SK-N-SH treated with all-trans-retinoic acid at 6 μM for 48 hours (cell line): ENCODE data around the gene LTBP3.

ENCODE experiments used
- ATAC-seq: fragments of 200-7000 bp; cut with Tn5 transposase; 3 replicates; pipeline ENCODE4 v1.9.1; 2020; ENCODE audit warnings: mild to moderate bottlenecking, moderate library complexity
- ARNTL ChIP-seq: fragments of 450-650 bp; formaldehyde crosslinking; IDR thresholded peaks from 2 replicates; pipeline ENCODE4 v1.5.0; 2020; ENCODE audit warnings: low read depth, mild to moderate bottlenecking, moderate library complexity, borderline replicate concordance
- BACH2 ChIP-seq: fragments of 250-450 bp; sonication (Bioruptor Pico); IDR thresholded peaks from 2 replicates; pipeline ENCODE4 v1.9.0; 2021; ENCODE audit warnings: mild to moderate bottlenecking, borderline replicate concordance
- CSDC2 ChIP-seq: fragments of 250-450 bp; sonication (Bioruptor Pico); IDR thresholded peaks from 2 replicates; pipeline ENCODE4 v1.5.0; 2020; ENCODE audit warnings: mild to moderate bottlenecking, moderate library complexity
- ESRRG ChIP-seq: fragments of 250-450 bp; sonication (Bioruptor Pico); IDR thresholded peaks from 2 replicates; pipeline ENCODE4 v1.6.1; 2021; ENCODE audit warnings: mild to moderate bottlenecking
- GLIS3 ChIP-seq: fragments of 250-450 bp; sonication (Bioruptor Pico); IDR thresholded peaks from 2 replicates; pipeline ENCODE4 v1.5.0; 2020; ENCODE audit warnings: mild to moderate bottlenecking, moderate library complexity
- ISL1 ChIP-seq: fragments of 250-450 bp; sonication (Bioruptor Pico); IDR thresholded peaks from 2 replicates; pipeline ENCODE4 v2.1.2; 2022; ENCODE audit warnings: mild to moderate bottlenecking, moderate library complexity
- OSR1 ChIP-seq: fragments of 250-450 bp; sonication (Bioruptor Pico); IDR thresholded peaks from 2 replicates; pipeline ENCODE4 v1.8.0; 2022; ENCODE audit warnings: moderate library complexity, mild to moderate bottlenecking, inconsistent platforms
- PPARA ChIP-seq: fragments of 250-450 bp; sonication (Bioruptor Pico); IDR thresholded peaks from 2 replicates; pipeline ENCODE4 v1.5.0; 2020; ENCODE audit warnings: mild to moderate bottlenecking, borderline replicate concordance
- RARB ChIP-seq: fragments of 250-450 bp; sonication (Bioruptor Pico); IDR thresholded peaks from 2 replicates; pipeline ENCODE4 v1.8.0; 2021; ENCODE audit warnings: mild to moderate bottlenecking, moderate library complexity
- SNAI2 ChIP-seq: fragments of 250-450 bp; sonication (Bioruptor Pico); IDR thresholded peaks from 2 replicates; pipeline ENCODE4 v1.5.0; 2020; ENCODE audit warnings: mild to moderate bottlenecking, moderate library complexity
- TOX ChIP-seq: fragments of 250-450 bp; sonication (Bioruptor Pico); IDR thresholded peaks from 2 replicates; pipeline ENCODE4 v1.8.0; 2021; ENCODE audit warnings: mild to moderate bottlenecking, moderate library complexity, borderline replicate concordance
- ZC3H10 ChIP-seq: fragments of 250-450 bp; sonication (Bioruptor Pico); IDR thresholded peaks from 2 replicates; pipeline ENCODE4 v1.5.1; 2021; ENCODE audit warnings: mild to moderate bottlenecking, moderate library complexity
- ZFP3 ChIP-seq: fragments of 250-450 bp; sonication (Bioruptor Pico); IDR thresholded peaks from 2 replicates; pipeline ENCODE4 v1.5.0; 2020; ENCODE audit warnings: mild to moderate bottlenecking, moderate library complexity
- ZFP30 ChIP-seq: fragments of 450-650 bp; formaldehyde crosslinking; IDR thresholded peaks from 2 replicates; pipeline ENCODE4 v1.5.0; 2022; ENCODE audit warnings: mild to moderate bottlenecking, moderate library complexity
- ZNF565 ChIP-seq: fragments of 450-650 bp; formaldehyde crosslinking; conservative IDR thresholded peaks from 2 replicates; pipeline ENCODE4 v1.5.0; 2020; ENCODE audit warnings: low read depth, mild to moderate bottlenecking, moderate library complexity
- ZNF70 ChIP-seq: fragments of 450-650 bp; formaldehyde crosslinking; IDR thresholded peaks from 2 replicates; pipeline ENCODE4 v1.5.0; 2020; ENCODE audit warnings: mild to moderate bottlenecking, moderate library complexity
- TF ChIP-seq, protein P1 (sequence below): fragments of 250-450 bp; sonication (Bioruptor Pico); IDR thresholded peaks from 2 replicates; pipeline ENCODE4 v1.5.1; 2021; ENCODE audit warnings: mild to moderate bottlenecking, moderate library complexity
- TF ChIP-seq, protein P2 (sequence below): fragments of 250-450 bp; sonication (Bioruptor Pico); IDR thresholded peaks from 2 replicates; pipeline ENCODE4 v1.8.0; 2020; ENCODE audit warnings: mild to moderate bottlenecking, moderate library complexity, borderline replicate concordance
- TF ChIP-seq, protein P3 (sequence below): fragments of 250-450 bp; sonication (Bioruptor Pico); IDR thresholded peaks from 2 replicates; pipeline ENCODE4 v1.5.1; 2020; ENCODE audit warnings: low read depth, mild to moderate bottlenecking, moderate library complexity
- TF ChIP-seq, protein P4 (sequence below): fragments of 250-450 bp; sonication (Bioruptor Pico); IDR thresholded peaks from 2 replicates; pipeline ENCODE4 v1.5.0; 2020; ENCODE audit warnings: mild to moderate bottlenecking, moderate library complexity

The LTBP3 gene

DNA sequence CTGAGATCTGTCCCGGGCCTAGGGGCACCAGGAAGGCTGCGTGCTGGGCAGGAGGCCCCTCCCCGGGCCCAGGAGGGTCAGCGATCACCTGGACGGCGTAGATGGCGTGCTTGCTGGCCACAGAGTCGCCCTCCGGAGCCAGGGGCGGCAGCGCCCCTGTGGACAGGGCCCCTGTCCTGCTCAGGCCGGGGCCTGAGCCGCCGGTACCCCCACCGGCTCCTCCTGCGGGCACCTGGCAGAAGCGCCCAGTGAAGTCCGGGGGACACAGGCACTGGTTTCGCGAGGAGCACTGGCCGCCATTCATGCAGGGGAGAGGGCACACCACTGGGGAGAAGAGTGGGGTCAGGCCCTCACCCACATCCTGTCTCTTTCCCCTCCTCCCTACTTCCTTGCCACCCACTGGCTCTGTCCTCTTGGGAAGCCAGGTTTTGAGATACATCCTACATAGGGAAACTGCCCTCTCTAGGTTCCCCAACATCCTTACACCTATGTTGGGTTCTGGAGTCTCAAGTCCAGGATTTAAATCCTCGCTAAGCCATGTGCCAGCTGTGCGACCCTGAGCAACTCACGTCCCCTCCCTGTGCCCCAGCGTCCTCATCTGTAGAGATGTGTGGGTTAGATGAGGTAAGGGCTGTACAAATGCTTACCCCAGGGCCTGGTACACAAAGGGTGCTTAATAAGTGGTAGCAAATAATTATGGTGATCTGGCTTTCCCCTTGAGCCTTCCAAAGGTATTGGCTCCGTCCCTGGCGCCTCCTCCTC is 3.9 kb downstream of the LTBP3 start:
- TF ChIP-seq ZC3H10 (CRISPR knock-in tag) (no peak), ZFP30 (no peak), OSR1 (CRISPR knock-in tag) (no peak), CSDC2 (CRISPR knock-in tag) (no peak), ZNF70 (CRISPR knock-in tag) (no peak), PPARA (no peak), RARB (CRISPR knock-in tag) (no peak)
- TF ChIP-seq, protein P1, sequence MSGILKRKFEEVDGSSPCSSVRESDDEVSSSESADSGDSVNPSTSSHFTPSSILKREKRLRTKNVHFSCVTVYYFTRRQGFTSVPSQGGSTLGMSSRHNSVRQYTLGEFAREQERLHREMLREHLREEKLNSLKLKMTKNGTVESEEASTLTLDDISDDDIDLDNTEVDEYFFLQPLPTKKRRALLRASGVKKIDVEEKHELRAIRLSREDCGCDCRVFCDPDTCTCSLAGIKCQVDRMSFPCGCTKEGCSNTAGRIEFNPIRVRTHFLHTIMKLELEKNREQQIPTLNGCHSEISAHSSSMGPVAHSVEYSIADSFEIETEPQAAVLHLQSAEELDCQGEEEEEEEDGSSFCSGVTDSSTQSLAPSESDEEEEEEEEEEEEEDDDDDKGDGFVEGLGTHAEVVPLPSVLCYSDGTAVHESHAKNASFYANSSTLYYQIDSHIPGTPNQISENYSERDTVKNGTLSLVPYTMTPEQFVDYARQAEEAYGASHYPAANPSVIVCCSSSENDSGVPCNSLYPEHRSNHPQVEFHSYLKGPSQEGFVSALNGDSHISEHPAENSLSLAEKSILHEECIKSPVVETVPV (CRISPR knock-in tag) = no peak
- TF ChIP-seq, protein P2, sequence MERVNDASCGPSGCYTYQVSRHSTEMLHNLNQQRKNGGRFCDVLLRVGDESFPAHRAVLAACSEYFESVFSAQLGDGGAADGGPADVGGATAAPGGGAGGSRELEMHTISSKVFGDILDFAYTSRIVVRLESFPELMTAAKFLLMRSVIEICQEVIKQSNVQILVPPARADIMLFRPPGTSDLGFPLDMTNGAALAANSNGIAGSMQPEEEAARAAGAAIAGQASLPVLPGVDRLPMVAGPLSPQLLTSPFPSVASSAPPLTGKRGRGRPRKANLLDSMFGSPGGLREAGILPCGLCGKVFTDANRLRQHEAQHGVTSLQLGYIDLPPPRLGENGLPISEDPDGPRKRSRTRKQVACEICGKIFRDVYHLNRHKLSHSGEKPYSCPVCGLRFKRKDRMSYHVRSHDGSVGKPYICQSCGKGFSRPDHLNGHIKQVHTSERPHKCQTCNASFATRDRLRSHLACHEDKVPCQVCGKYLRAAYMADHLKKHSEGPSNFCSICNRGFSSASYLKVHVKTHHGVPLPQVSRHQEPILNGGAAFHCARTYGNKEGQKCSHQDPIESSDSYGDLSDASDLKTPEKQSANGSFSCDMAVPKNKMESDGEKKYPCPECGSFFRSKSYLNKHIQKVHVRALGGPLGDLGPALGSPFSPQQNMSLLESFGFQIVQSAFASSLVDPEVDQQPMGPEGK (CRISPR knock-in tag) = no peak

DNA sequence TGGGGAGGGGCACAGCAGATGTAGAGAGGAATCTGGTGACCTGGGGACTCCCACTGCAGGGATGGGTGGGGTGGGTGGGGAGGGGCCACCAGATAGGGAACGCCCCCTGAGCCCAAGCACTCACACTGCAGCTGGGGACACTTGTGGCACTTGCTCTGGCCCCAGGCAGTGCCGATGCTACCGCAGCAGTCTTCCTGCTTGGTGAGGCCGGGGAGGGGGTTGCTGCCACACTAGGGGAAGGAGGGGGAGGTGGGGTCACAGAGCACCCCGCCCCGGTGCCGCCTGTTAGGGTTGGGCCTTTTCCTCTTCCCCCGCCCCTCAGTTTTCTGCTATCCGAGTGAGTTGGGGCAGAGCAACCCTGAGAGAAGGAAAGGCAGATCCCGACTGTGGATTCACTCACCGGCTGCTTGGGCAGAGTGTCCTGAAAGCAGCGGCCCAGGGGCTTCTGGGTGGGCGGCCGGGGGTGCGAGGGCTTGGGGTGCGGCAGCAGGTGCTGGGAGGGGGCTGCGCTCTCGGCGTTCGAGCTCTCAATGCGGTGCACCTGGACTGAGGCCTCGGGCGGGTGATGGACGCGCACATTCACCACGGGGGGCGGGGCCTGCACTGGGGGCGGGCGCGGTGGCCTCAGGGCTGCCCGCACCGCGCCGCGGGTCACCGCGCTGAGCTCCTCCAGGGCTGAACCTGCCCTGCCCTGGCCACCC is 4.7 kb downstream of the LTBP3 start:
- no peak for TF ChIP-seq ZFP3 (CRISPR knock-in tag)
- no peak for TF ChIP-seq BACH2
- no peak for TF ChIP-seq OSR1 (CRISPR knock-in tag)
- TF ChIP-seq ZNF70 (CRISPR knock-in tag) = no peak
- ATAC-seq = no peak

More for the DNA sequence above, 3.9 kb downstream of the LTBP3 start:
- no peak for ATAC-seq

DNA sequence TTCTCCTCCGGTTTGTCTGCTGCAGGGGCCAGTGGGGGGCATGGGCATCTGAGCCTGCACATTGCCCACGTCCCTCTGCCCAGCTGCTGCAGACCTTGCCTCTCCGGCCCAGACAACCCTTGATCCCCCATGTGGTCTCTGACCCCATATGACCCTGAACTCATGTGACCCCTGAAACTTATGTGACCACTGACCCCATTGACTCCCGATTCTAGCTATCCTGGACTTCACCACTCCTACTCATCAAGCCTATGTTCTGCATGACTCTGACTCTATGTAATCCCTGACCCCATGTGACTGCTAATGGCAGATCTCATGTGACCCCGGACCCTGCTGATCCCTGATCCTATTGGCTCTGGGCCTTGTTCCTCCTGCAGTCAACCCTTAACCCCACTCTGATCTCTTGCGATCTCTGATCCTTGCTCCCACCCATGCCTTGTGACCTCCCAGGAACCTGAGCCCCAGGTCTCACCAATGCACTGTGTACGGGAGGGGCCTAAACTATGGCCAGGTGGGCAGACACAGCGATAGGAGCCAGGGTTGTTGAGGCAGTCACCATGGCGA is 5.7 kb downstream of the LTBP3 start:
- no peak for ATAC-seq
- no peak for TF ChIP-seq ZNF565 (CRISPR knock-in tag)
- TF ChIP-seq ZC3H10 (CRISPR knock-in tag) = no peak
- TF ChIP-seq SNAI2 (CRISPR knock-in tag) = no peak
- no peak for TF ChIP-seq CSDC2 (CRISPR knock-in tag)
- TF ChIP-seq ISL1 (CRISPR knock-in tag) = no peak
- TF ChIP-seq BACH2 = no peak
- no peak for TF ChIP-seq ESRRG (CRISPR knock-in tag)
- TF ChIP-seq TOX (CRISPR knock-in tag) = no peak
- TF ChIP-seq, all 23 proteins: peak for 0

DNA sequence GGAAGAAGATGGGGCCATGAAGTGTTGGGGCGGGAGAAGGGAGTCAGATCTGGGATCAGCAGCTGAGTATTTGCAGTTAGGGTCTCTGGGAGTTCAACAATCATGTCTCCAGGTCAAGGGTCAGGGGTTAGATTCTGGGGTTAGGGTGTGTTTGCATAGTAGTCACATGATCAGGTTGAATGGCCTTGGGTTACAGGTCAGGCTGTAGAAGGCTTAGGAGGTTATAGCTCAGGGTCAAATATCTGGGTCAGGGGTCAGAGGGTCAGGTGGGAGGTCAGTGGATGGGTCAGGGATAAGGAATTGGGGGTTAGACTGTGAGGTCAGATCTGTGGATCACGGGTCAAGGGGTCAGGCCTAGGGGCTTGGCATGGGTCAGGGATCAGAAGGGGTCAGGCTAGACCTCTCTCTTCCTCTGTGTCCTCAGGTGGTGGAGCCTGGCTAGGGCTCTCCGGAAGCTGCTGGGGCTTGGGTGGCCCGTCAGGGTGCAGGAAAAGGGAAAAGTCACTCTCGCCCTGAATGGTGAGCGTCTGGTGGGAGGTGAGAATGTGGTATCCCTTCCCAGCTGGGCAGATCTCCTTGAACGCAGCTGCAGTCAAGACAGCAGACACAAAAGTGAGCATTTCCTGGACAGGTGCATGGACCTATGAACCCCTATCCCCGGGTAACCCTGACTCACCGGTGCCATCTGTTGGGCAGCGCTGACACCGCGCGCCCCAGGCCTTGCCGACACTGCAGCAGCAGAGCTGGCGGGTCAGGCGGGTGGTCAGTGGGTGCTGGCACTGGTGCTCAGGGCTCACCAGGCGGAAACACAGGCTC is 6.4 kb downstream of the LTBP3 start:
- TF ChIP-seq, protein P3, sequence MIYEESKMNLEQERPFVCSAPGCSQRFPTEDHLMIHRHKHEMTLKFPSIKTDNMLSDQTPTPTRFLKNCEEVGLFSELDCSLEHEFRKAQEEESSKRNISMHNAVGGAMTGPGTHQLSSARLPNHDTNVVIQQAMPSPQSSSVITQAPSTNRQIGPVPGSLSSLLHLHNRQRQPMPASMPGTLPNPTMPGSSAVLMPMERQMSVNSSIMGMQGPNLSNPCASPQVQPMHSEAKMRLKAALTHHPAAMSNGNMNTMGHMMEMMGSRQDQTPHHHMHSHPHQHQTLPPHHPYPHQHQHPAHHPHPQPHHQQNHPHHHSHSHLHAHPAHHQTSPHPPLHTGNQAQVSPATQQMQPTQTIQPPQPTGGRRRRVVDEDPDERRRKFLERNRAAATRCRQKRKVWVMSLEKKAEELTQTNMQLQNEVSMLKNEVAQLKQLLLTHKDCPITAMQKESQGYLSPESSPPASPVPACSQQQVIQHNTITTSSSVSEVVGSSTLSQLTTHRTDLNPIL (CRISPR knock-in tag) = no peak
- TF ChIP-seq ZFP30 (no peak), SNAI2 (CRISPR knock-in tag) (peak; percentile 86; the same call in 1 of the 2 replicates), CSDC2 (CRISPR knock-in tag) (no peak)
- ATAC-seq = peak; percentile 35

DNA sequence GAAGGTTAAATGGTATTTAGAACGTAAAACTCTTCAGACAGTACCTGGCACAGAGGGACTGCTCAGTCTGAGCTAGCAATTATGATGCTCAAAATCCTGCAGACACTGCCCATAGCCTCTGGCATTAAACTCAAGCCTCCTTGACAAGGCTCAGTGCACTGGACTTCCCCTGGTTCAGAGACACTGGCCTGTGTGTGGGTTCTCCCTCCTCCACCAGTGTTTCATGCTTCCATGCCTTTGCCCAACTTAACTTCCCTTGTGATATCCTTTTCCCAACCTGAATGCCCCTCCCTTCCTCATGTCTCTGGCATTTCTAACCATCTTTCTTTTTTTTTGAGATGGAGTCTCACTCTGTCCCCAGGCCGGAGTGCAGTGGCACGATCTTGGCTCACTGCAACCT is 9.1 kb downstream of the LTBP3 start:
- TF ChIP-seq SNAI2 (CRISPR knock-in tag) = no peak
- TF ChIP-seq ARNTL = no peak
- TF ChIP-seq ZNF565 (CRISPR knock-in tag) = no peak
- TF ChIP-seq, all 23 proteins: peak for 0
- ATAC-seq = no peak

DNA sequence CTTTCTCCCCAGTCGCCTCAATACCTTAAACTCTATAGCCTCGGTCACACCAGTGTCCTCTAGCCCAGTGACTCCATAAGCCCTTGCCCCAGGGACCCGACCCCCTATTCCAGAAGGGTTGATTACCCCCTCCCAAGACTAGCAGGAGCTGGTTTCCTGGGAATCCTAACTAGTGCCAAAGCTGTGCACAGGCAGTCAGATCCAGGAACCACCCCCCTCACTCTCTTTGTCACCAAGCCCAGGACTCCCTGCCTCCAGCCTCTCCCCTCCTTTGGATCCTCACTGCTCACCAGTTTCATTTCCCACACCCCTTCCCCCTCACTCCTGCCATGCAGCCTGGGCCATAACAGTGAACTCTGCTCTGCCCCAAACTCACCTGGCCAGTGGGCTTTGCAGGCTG is 9.8 kb downstream of the LTBP3 start:
- no peak for TF ChIP-seq BACH2
- no peak for TF ChIP-seq CSDC2 (CRISPR knock-in tag)
- no peak for TF ChIP-seq ESRRG (CRISPR knock-in tag)
- no peak for TF ChIP-seq OSR1 (CRISPR knock-in tag)
- no peak for TF ChIP-seq PPARA
- TF ChIP-seq RARB (CRISPR knock-in tag) = no peak
- TF ChIP-seq GLIS3 = no peak
- TF ChIP-seq, protein P4, sequence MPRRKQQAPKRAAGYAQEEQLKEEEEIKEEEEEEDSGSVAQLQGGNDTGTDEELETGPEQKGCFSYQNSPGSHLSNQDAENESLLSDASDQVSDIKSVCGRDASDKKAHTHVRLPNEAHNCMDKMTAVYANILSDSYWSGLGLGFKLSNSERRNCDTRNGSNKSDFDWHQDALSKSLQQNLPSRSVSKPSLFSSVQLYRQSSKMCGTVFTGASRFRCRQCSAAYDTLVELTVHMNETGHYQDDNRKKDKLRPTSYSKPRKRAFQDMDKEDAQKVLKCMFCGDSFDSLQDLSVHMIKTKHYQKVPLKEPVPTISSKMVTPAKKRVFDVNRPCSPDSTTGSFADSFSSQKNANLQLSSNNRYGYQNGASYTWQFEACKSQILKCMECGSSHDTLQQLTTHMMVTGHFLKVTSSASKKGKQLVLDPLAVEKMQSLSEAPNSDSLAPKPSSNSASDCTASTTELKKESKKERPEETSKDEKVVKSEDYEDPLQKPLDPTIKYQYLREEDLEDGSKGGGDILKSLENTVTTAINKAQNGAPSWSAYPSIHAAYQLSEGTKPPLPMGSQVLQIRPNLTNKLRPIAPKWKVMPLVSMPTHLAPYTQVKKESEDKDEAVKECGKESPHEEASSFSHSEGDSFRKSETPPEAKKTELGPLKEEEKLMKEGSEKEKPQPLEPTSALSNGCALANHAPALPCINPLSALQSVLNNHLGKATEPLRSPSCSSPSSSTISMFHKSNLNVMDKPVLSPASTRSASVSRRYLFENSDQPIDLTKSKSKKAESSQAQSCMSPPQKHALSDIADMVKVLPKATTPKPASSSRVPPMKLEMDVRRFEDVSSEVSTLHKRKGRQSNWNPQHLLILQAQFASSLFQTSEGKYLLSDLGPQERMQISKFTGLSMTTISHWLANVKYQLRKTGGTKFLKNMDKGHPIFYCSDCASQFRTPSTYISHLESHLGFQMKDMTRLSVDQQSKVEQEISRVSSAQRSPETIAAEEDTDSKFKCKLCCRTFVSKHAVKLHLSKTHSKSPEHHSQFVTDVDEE = no peak
- no peak for ATAC-seq
